Epidermal melanocyte (primary cell): ENCODE measurements around the gene CD5L.

ENCODE experiments used
- DNase-seq: peaks from one replicate; pipeline ENCODE4 v3.0.0; 2011; ENCODE audit warnings: low spot score; ENCODE audit not compliant: insufficient read length

CD5L gene

DNA sequence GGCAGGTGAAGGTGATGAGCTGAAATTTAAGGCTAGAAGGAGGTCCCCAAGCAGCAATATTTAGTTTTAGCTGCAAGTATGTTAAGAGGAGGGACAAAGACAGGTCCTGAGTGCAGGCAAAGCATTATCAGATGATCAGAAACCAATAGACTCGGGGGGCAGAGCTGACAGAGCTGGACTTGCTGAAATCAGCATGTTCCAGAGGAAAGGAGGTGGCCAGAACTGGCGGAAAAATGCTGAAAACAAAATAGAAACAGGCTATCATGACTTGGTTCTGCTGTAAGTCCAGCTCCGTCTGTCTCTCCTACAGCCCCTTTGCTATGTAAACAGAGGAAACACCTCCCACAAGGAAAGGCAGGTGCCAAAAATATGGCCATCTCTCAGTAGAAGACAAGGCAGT lies at the start of gene CD5L:
Gene CD5L, minus strand, starts transcription at position 101 of the 400 bp plus-strand sequence. CDS start 107 bp downstream, outside the sequence.
- no peak for DNase-seq

DNA sequence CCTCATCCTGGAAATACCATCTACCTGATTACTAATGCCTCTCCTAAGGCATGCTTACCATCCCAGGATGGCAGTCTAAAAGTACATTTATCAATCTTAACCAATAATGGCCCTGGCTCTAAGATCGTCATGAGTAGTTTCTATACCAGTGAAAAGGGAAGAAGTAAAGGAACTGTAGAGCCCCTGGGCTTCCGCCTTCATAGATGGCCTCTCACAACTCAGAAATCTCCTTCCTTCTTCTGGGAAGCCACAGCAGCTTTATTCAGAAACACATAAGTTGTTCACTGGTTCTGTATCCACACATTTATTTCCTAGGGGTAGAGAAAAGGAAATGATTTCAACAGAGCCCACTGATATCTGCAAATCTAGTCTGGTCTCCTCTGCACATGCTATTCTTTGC lies 41.0 kb upstream of the CD5L start:
- DNase-seq, result no peak

DNA sequence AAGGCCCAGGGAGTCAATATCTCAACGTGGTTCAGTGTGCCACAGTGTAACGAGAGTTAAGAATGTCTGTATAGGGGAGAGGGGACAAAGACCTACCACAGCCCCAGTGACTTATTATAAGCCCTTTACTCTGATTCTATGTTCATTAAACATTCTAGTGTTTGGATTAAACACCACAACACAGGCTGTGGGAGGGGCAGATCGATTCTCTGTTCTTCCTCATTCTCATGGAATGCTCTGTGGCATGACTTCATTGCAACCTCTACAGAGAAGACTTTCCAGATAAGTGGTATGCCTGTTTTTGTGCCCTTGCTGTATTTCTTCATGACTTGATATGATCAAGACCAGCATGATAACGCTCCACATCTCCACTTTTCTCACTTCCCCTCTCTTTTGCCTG lies 39.0 kb upstream of the CD5L start:
- DNase-seq, result no peak

GRCh38 chr1:157878059-157878458 lies 36.5 kb upstream of the CD5L start:
- DNase-seq, result no peak

DNA sequence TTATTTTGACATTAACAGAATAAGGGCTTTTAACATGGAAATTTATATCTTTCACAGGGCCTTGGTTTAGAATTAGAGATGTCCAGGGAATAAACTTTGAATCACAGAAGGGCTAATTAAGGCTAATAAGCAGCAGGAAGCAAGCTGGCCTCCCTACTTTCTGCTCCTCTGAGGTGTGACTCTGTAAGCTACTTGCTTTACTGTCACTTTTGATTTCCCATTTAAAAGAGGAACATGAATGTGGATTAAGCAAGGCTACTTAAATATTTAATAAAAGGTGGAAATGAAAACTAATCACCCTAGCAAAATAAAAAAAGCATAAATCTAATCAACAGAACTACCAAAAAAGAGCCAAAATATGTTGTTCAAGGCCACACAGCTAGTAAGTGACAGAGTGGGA lies 28.9 kb upstream of the CD5L start:
- no peak for DNase-seq

- DNase-seq, result no peak
These were observed 27.0 kb upstream of the CD5L start for GRCh38 chr1:157868654-157869053.

GRCh38 chr1:157862114-157863070 lies 20.8 kb upstream of the CD5L start:
- DNase-seq, result no peak

- no peak for DNase-seq
These were observed 14.9 kb upstream of the CD5L start for GRCh38 chr1:157856538-157856937.

GRCh38 chr1:157852476-157852875 lies 10.9 kb upstream of the CD5L start:
- DNase-seq, result no peak

GRCh38 chr1:157849229-157849875 lies 7.7 kb upstream of the CD5L start:
- DNase-seq, result no peak

GRCh38 chr1:157844089-157844830 lies 2.7 kb upstream of the CD5L start:
- no peak for DNase-seq

GRCh38 chr1:157842939-157843338 lies 1.3 kb upstream of the CD5L start:
- no peak for DNase-seq

GRCh38 chr1:157838966-157839365 lies 2.6 kb downstream of the CD5L start:
- no peak for DNase-seq

DNA sequence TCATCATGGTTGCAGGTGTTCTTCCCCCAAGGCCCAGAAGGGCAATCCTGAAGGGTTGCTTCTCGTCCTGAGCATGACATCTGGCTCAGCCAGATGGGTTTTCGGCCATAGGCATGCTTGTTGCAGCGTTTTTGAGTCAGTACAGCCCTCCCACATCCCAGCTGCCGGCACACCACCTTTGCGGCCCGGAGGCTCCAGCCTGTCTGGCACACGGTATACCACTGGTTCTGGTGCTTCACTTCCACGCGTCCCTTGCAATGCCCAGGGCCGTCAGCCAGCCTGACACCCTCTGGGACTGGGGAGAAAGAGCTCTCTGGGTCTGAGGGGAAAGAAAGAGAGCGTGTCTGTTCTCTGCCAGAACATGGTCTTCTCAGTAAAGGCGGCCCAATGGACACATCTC lies 7.2 kb downstream of the CD5L start:
- DNase-seq, result no peak

DNA sequence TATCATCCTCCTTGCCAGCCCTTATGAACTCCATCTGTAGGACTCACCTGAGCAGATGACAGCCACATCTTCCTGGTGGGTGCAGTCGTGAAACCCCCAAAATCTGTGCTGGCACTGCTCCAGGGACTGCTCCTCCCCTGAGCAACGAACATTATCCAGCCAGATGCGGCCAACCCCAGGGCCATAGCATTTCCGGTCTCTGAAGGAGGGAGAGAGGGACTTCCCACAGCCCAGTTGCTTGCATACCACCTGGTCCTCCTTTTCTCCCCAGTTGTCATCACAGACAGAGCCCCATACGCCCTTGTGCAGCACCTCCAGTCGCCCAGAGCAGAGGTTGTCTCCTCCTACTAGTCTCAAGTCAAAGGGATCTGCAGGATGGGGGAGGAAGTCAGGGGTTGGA lies 8.5 kb downstream of the CD5L start:
- DNase-seq, result no peak

GRCh38 chr1:157831968-157832626 lies 9.5 kb downstream of the CD5L start:
- no peak for DNase-seq

- no peak for DNase-seq
These were observed 10.7 kb downstream of the CD5L start for GRCh38 chr1:157830887-157831286.

- DNase-seq, result no peak
These were observed 11.9 kb downstream of the CD5L start for GRCh38 chr1:157829711-157830110.

GRCh38 chr1:157829210-157829609 lies 12.4 kb downstream of the CD5L start:
- no peak for DNase-seq

DNA sequence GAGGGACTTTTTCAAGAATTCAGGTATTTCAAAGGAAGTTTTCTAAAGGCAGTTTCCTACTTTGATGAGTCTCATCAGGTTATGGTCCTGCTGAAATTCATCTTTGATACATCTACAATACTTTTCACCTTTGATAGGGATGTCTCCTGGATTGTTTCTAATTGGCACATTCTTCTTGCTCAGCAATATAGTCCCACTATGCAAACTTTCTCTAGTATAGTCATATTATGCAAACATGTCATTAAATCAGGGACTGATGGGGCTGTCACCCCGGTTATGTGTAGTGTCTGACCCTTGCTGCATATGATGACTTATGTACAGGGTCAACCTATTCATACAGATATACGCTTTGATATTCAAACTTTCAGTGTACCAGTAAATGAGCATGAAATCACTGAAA lies 21.3 kb downstream of the CD5L start:
- no peak for DNase-seq

- DNase-seq, result no peak
These were observed 21.7 kb downstream of the CD5L start, which contains the start of gene FCRL1 for GRCh38 chr1:157819896-157820295. FCRL1 (minus strand) TSS chr1:157820120; CDS start chr1:157820037, 83 bp downstream.
